ENCODE results near the gene RPS3.

The RPS3 gene

DNA sequence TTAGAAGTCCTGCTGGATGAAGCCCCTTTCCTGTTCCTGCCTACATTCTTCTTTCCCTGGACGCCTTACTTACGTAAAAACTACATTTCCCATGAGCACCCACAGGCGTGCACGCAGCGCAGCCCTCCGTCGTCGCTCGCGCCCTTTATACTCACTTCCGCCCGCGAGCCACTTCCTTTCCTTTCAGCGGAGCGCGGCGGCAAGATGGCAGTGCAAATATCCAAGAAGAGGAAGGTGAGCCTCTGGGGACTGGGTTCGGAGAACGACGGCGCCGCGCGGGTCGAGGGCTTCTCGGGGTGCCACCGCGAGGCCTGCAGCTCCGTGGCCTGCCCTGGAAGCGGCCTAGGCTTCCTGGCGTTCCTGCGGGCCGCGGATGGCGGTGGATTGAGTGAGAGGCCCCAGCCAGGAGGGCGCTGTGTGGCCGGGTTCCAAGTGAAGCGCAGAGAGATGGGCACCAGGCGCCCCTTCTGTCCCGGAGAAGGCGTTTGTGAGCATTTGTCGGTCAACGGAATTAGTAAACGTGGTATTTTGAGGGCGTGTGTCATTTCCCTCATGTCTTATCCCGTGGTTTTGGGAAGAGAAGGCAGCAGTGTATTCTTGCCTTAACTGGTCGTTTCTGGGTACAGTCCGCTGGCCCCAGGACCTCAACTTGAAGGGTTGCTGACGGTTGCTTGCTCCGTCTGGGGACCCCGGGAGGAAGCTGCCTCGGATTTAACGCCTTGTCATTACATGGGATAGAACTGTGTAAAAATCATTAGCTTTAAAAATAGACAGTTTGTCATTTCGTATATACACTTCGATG lies at the start of gene RPS3 (continued):
- TF ChIP-seq ZNF623 (tag by site-specific recombination; IDR thresholded peaks at IDR 0.05), result no peak
- peak; percentile 96 for TF ChIP-seq ZBTB17 (tag by site-specific recombination; IDR thresholded peaks at IDR 0.05)
- no peak for TF ChIP-seq ZNF837 (tag by site-specific recombination; IDR thresholded peaks at IDR 0.05)
- TF ChIP-seq, protein P1, sequence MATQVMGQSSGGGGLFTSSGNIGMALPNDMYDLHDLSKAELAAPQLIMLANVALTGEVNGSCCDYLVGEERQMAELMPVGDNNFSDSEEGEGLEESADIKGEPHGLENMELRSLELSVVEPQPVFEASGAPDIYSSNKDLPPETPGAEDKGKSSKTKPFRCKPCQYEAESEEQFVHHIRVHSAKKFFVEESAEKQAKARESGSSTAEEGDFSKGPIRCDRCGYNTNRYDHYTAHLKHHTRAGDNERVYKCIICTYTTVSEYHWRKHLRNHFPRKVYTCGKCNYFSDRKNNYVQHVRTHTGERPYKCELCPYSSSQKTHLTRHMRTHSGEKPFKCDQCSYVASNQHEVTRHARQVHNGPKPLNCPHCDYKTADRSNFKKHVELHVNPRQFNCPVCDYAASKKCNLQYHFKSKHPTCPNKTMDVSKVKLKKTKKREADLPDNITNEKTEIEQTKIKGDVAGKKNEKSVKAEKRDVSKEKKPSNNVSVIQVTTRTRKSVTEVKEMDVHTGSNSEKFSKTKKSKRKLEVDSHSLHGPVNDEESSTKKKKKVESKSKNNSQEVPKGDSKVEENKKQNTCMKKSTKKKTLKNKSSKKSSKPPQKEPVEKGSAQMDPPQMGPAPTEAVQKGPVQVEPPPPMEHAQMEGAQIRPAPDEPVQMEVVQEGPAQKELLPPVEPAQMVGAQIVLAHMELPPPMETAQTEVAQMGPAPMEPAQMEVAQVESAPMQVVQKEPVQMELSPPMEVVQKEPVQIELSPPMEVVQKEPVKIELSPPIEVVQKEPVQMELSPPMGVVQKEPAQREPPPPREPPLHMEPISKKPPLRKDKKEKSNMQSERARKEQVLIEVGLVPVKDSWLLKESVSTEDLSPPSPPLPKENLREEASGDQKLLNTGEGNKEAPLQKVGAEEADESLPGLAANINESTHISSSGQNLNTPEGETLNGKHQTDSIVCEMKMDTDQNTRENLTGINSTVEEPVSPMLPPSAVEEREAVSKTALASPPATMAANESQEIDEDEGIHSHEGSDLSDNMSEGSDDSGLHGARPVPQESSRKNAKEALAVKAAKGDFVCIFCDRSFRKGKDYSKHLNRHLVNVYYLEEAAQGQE (tag by site-specific recombination; IDR thresholded peaks at IDR 0.05), result no peak
- TF ChIP-seq ZNF707 (tag by site-specific recombination; IDR thresholded peaks at IDR 0.05), result no peak
- TF ChIP-seq ZNF423 (tag by site-specific recombination; IDR thresholded peaks at IDR 0.05), result no peak
- TF ChIP-seq, protein P2, sequence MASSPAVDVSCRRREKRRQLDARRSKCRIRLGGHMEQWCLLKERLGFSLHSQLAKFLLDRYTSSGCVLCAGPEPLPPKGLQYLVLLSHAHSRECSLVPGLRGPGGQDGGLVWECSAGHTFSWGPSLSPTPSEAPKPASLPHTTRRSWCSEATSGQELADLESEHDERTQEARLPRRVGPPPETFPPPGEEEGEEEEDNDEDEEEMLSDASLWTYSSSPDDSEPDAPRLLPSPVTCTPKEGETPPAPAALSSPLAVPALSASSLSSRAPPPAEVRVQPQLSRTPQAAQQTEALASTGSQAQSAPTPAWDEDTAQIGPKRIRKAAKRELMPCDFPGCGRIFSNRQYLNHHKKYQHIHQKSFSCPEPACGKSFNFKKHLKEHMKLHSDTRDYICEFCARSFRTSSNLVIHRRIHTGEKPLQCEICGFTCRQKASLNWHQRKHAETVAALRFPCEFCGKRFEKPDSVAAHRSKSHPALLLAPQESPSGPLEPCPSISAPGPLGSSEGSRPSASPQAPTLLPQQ (tag by site-specific recombination; IDR thresholded peaks at IDR 0.05), result peak; percentile 76
- peak; percentile 91 for TF ChIP-seq CTCF (tag by site-specific recombination; IDR thresholded peaks at IDR 0.05)
- no peak for TF ChIP-seq ZNF560 (tag by site-specific recombination; IDR thresholded peaks at IDR 0.05; ENCODE audit: borderline replicate concordance)
- TF ChIP-seq, protein P3, sequence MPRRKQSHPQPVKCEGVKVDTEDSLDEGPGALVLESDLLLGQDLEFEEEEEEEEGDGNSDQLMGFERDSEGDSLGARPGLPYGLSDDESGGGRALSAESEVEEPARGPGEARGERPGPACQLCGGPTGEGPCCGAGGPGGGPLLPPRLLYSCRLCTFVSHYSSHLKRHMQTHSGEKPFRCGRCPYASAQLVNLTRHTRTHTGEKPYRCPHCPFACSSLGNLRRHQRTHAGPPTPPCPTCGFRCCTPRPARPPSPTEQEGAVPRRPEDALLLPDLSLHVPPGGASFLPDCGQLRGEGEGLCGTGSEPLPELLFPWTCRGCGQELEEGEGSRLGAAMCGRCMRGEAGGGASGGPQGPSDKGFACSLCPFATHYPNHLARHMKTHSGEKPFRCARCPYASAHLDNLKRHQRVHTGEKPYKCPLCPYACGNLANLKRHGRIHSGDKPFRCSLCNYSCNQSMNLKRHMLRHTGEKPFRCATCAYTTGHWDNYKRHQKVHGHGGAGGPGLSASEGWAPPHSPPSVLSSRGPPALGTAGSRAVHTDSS (tag by site-specific recombination; IDR thresholded peaks at IDR 0.05), result peak; percentile 47; the same call in 1 of the 2 replicates
- TF ChIP-seq ZEB2 (tag by site-specific recombination; IDR thresholded peaks at IDR 0.05), result peak; percentile 63; the same call in 1 of the 2 replicates
- peak; percentile 61 for TF ChIP-seq ZNF366 (tag by site-specific recombination; conservative IDR thresholded peaks at IDR 0.05)
- TF ChIP-seq, protein P4, sequence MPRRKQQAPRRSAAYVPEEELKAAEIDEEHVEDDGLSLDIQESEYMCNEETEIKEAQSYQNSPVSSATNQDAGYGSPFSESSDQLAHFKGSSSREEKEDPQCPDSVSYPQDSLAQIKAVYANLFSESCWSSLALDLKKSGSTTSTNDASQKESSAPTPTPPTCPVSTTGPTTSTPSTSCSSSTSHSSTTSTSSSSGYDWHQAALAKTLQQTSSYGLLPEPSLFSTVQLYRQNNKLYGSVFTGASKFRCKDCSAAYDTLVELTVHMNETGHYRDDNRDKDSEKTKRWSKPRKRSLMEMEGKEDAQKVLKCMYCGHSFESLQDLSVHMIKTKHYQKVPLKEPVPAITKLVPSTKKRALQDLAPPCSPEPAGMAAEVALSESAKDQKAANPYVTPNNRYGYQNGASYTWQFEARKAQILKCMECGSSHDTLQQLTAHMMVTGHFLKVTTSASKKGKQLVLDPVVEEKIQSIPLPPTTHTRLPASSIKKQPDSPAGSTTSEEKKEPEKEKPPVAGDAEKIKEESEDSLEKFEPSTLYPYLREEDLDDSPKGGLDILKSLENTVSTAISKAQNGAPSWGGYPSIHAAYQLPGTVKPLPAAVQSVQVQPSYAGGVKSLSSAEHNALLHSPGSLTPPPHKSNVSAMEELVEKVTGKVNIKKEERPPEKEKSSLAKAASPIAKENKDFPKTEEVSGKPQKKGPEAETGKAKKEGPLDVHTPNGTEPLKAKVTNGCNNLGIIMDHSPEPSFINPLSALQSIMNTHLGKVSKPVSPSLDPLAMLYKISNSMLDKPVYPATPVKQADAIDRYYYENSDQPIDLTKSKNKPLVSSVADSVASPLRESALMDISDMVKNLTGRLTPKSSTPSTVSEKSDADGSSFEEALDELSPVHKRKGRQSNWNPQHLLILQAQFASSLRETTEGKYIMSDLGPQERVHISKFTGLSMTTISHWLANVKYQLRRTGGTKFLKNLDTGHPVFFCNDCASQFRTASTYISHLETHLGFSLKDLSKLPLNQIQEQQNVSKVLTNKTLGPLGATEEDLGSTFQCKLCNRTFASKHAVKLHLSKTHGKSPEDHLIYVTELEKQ (tag by site-specific recombination; IDR thresholded peaks at IDR 0.05; ENCODE audit: borderline replicate concordance), result no peak; the same call in 1 of the 2 replicates
- TF ChIP-seq ZNF146 (tag by site-specific recombination; IDR thresholded peaks at IDR 0.05), result no peak
- TF ChIP-seq ZNF843 (tag by site-specific recombination; IDR thresholded peaks at IDR 0.05), result 0 out of 2 replicates have a peak, but pooled peaks have one; percentile 31
- TF ChIP-seq ZNF266 (tag by site-specific recombination; IDR thresholded peaks at IDR 0.05; ENCODE audit: low read depth), result no peak
- TF ChIP-seq REPIN1 (tag by site-specific recombination; IDR thresholded peaks at IDR 0.05; ENCODE audit: low read depth), result 0 out of 2 replicates have a peak, but pooled peaks have one; percentile 73
- TF ChIP-seq ZNF768 (tag by site-specific recombination; IDR thresholded peaks at IDR 0.05), result no peak
- TF ChIP-seq ZNF596 (tag by site-specific recombination; IDR thresholded peaks at IDR 0.05), result no peak
- peak; percentile 24; the same call in 1 of the 2 replicates for TF ChIP-seq ZNF561 (tag by site-specific recombination; IDR thresholded peaks at IDR 0.05; ENCODE audit: borderline replicate concordance)
- TF ChIP-seq ZBTB48 (tag by site-specific recombination; IDR thresholded peaks at IDR 0.05), result peak; percentile 10; the same call in 1 of the 2 replicates
- peak; percentile 30; the same call in 1 of the 2 replicates for TF ChIP-seq TRIM28 (IDR thresholded peaks at IDR 0.05; ENCODE audit: borderline replicate concordance, low read length)
- TF ChIP-seq ZNF621 (tag by site-specific recombination; IDR thresholded peaks at IDR 0.05), result no peak
- TF ChIP-seq ZNF416 (tag by site-specific recombination; IDR thresholded peaks at IDR 0.05), result no peak
- TF ChIP-seq ZNF19 (tag by site-specific recombination; IDR thresholded peaks at IDR 0.05; ENCODE audit: low read depth), result no peak

Data from HEK293 (cell line).